GM20000 (cell line): ENCODE measurements around the gene KRTAP5-2.
"Not testable (repeated sequence)": the region's sequence is repeated elsewhere in the genome, so short reads cannot be mapped to it uniquely, and the experiment has no call there.

Experiments
- DNase-seq: peaks from one replicate; pipeline ENCODE4 v3.0.0; 2012; ENCODE audit warnings: low spot score
- CTCF ChIP-seq: IDR thresholded peaks from 2 replicates; pipeline ENCODE4 v1.5.1; 2012; ENCODE audit warnings: mild to moderate bottlenecking, control low read depth; ENCODE audit errors: extremely low read depth, missing control alignments

KRTAP5-2 gene

GRCh38 chr11:1604711-1605110, 6.6 kb upstream of the KRTAP5-2 start:
- no peak for DNase-seq
- no peak for TF ChIP-seq CTCF

DNA sequence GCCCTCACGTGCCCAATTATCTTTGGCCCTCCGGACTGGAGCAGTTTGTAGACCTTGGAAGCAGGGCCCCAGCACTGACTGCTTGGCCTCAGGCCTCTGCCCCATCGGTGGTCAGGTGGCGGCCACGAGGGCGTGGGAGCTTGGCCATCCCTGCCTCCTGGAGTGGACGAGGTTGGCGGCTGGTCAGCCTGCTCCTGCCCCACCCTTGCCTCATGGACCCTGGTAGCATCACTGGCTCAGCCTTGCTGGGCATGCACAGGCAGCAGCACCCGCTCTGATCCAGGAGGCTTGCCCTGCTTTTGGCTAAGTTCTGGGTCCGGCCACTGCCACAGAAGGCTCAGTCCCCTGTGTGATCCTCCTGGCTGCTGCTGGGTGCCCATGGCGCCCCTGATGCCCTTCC, 6.1 kb upstream of the KRTAP5-2 start:
- TF ChIP-seq CTCF: no peak

DNA sequence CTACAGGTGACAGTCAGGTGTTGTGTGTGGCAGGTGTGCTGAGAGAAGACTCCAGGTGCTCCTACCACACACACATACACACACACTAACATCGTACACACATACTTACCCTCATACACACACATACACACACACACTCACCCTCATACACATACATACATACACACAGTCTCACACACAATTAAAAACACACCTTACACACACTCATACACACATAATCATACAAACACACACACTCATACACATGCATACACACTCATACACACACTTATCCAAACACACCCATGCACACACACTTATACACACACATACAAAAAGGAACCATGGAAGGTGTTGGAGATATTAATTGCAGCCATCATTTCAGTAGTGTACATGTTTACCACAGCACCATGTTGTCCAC, 5.5 kb upstream of the KRTAP5-2 start:
- no peak for TF ChIP-seq CTCF
- DNase-seq: no peak

More for the DNA sequence above, 6.1 kb upstream of the KRTAP5-2 start:
- DNase-seq: no peak

DNA sequence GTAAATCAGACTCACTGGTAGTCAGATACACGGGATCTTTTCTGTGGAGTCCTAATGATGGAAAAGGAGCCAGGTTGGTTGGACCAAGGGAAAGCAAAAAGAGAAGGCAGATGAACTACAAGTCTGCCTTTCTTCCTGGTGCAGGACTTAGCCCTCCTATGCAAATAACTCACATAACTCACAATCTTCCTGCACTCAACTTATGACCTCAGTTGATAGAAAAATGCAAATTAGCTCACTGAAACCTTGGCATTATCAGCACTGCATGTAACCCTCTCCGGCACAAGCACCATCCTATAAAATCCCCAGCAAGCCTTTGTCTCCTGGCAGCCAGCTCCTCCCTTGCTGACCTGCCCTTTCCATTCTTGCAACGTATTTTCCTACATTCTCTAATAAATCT, 3.6 kb upstream of the KRTAP5-2 start:
- DNase-seq: not testable (repeated sequence)

DNA sequence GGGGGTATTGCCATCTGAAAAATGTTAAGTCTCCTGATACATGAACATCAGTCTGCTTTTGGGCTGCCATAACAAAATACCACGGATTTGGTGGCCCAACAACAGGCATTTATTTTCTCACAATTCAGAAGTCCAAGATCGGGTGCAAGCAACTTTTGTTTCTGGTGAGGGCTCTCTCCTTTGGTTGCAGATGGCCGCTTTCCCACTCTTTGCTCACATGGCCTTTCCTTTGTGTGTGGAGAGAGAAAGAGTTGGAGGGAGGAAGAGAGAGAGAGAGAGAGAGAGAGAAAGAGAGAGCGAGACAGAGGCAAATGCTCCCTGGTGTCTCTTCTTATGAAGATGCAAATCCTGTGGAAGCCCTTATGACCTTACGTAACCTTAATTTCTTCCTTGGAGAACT, 2.5 kb upstream of the KRTAP5-2 start:
- DNase-seq: no peak
- TF ChIP-seq CTCF: no peak

DNA sequence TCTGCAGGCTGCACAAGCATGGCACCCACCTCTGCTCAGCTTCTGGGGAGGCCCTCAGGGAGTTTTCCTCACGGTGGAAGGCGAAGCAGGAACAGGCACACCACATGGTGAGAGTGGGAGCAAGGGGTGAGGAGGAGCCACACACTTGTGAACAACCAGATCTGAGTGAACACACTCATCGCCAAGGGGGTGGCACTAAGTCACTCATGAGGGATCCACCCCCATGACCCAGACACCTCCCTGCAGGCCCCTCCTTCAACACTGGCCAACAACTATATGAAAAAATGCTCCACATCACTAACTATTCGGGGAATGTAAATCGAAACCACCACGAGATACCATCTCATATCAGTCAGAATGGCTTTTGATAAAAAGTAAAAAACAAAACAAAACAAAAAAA, 722 bp upstream of the KRTAP5-2 start:
- no peak for DNase-seq
- no peak for TF ChIP-seq CTCF

GRCh38 chr11:1598406-1598805, 312 bp upstream of the KRTAP5-2 start:
- DNase-seq: not testable (repeated sequence)

- TF ChIP-seq CTCF: no peak
- no peak for DNase-seq
These were observed 632 bp downstream of the KRTAP5-2 start for GRCh38 chr11:1597331-1597993.

- DNase-seq: not testable (repeated sequence)
These were observed 1.4 kb downstream of the KRTAP5-2 start for GRCh38 chr11:1596576-1597121.

- DNase-seq: not testable (repeated sequence)
These were observed 2.0 kb downstream of the KRTAP5-2 start for GRCh38 chr11:1595994-1596575.
